Testis (tissue), 3 donors: ENCODE measurements around the gene IQSEC1. TPM values are rescaled to one million over a fixed set of nuclear protein-coding genes. Genes with fewer than 3 reads are reported as not detected.
A peak's percentile ranks its signal among the peaks of the same experiment; 100 is the strongest.

Experiments used
- DNase-seq: peaks from one replicate; pipeline ENCODE4 v3.0.0-alpha.2; 2019
- H3K27ac ChIP-seq, 2 donors: fragments of 200-600 bp; sonication (generic); one replicate each; pipeline ENCODE4 v1.5.1; 2019
- H3K27me3 ChIP-seq: fragments of 200-600 bp; sonication (generic); one replicate; pipeline ENCODE4 v1.5.1; 2019
- H3K36me3 ChIP-seq: fragments of 200-600 bp; sonication (generic); one replicate; pipeline ENCODE4 v1.5.1; 2017; ENCODE audit warnings: low read depth; ENCODE audit errors: missing control alignments
- H3K4me1 ChIP-seq: fragments of 200-600 bp; sonication (generic); one replicate; pipeline ENCODE4 v1.5.1; 2019
- H3K4me3 ChIP-seq, 2 donors: fragments of 200-600 bp; sonication (generic); one replicate each; pipeline ENCODE4 v1.5.1; 2017 to 2019
- H3K9me3 ChIP-seq: fragments of 200-600 bp; sonication (generic); one replicate; pipeline ENCODE4 v1.5.1; 2017
- CTCF ChIP-seq, 3 experiments: fragments of 450-650 bp in 2 of 3; fragments of 200-600 bp in 1 of 3; sonication (generic) in 1 of 3; IDR thresholded peaks; one replicate each; pipeline ENCODE4 v1.5.1; 2016 to 2019; ENCODE audit warnings: antibody characterized with exemption in 3 of 3, mild to moderate bottlenecking in 2 of 3, moderate library complexity in 1 of 3
- POLR2A ChIP-seq: fragments of 450-650 bp; IDR thresholded peaks from one replicate; pipeline ENCODE4 v1.6.1; 2017; ENCODE audit warnings: antibody characterized with exemption, mild to moderate bottlenecking, moderate library complexity
- WGBS, 2 donors: methylation state at CpG; one replicate each; pipeline ENCODE4 v1.1.5; 2018; 5-methylcytosine and 5-hydroxymethylcytosine counted together
- intact Hi-C: fragments of 100-400 bp; cut with DNase I; formaldehyde crosslinking; loops from one replicate; pipeline ENCODE4 v1.15.1; 2023; ENCODE audit warnings: low total_unique reads
- polyA plus RNA-seq: library from polyadenylated mRNA; stranded (reverse); fragments of 350-450 nt; fragmentation: Illumina TruSeq; extraction: RNeasy Lipid Tissue Mini Kit (QIAGEN cat#74804); gene quantifications from one replicate; pipeline ENCODE4 v1.2.3, GENCODE V29; 2014; ENCODE audit warnings: low read depth, low replicate concordance; ENCODE audit not compliant: insufficient read depth
- total RNA-seq, 2 donors: library from RNA; depleted of rRNA; stranded (reverse); fragments of >200 nt; gene quantifications; one replicate each; pipeline ENCODE4 v1.2.3, GENCODE V29; 2016

Gene IQSEC1
- total and polyA plus RNA-seq, 3 donors from 2014 or later: 32.9 to 89.4 (median 74.3) TPM

- 79 to 88% methylated on average over 6 of the region's 6 CpGs for WGBS, 2 donors
Observed at GRCh38 chr3:12946251-12946648, 127.0 kb downstream of the IQSEC1 start.

GRCh38 chr3:12944849-12945248 lies 128.4 kb downstream of the IQSEC1 start:
- no peaks in the 10 kb centered on the region for H3K9me3 ChIP-seq
- 78 to 90% methylated on average over 3 to 6 of the region's 6 CpGs for WGBS, 2 donors
- no peaks in the 10 kb centered on the region for H3K27me3 ChIP-seq
- TF ChIP-seq CTCF (IDR thresholded peaks at IDR 0.05) (no peak), POLR2A (no peak)
- no peak overlapping the region for H3K4me3 ChIP-seq
- intact Hi-C loops: no loop called here
- H3K4me1 ChIP-seq: peaks cover 26% of the 10 kb centered on the region
- no peaks in the 10 kb centered on the region for H3K36me3 ChIP-seq
- no peak for DNase-seq
- no peak overlapping the region for H3K27ac ChIP-seq

More at GRCh38 chr3:12946251-12946648, 127.0 kb downstream of the IQSEC1 start:
- intact Hi-C loops: no loop called here
- Histone ChIP-seq H3K4me1 (peaks cover 26% of the 10 kb centered on the region), H3K4me3 (no peak overlapping the region), H3K27ac (no peak overlapping the region), H3K9me3 (no peaks in the 10 kb centered on the region), H3K27me3 (no peaks in the 10 kb centered on the region), H3K36me3 (no peaks in the 10 kb centered on the region)
- no peak for TF ChIP-seq POLR2A
- no peak for TF ChIP-seq CTCF (IDR thresholded peaks at IDR 0.05)
- no peak for DNase-seq

- WGBS, 2 donors: 26 to 40% methylated on average over 6 to 15 of the region's 15 CpGs
- Histone ChIP-seq H3K4me1 (peaks cover 27% of the 10 kb centered on the region), H3K27ac (no peak overlapping the region), H3K36me3 (no peaks in the 10 kb centered on the region), H3K4me3 (no peak overlapping the region), H3K9me3 (no peaks in the 10 kb centered on the region), H3K27me3 (no peaks in the 10 kb centered on the region)
- no peak for TF ChIP-seq POLR2A
- no peak for TF ChIP-seq CTCF (IDR thresholded peaks at IDR 0.05)
- intact Hi-C loops: no loop called here
- peak; percentile 28 for DNase-seq
Observed at GRCh38 chr3:12944413-12944812, 128.8 kb downstream of the IQSEC1 start.

GRCh38 chr3:12943124-12944021 lies 129.9 kb downstream of the IQSEC1 start:
- no peaks in the 10 kb centered on the region for H3K9me3 ChIP-seq
- H3K27ac ChIP-seq: no peak overlapping the region
- no peak for DNase-seq
- peaks cover 36% of the 10 kb centered on the region for H3K4me1 ChIP-seq
- H3K27me3 ChIP-seq: no peaks in the 10 kb centered on the region
- H3K4me3 ChIP-seq: no peak overlapping the region
- TF ChIP-seq POLR2A: no peak
- no peak for TF ChIP-seq CTCF (IDR thresholded peaks at IDR 0.05)
- no peaks in the 10 kb centered on the region for H3K36me3 ChIP-seq
- 80 to 95% methylated on average over 12 to 22 of the region's 22 CpGs for WGBS, 2 donors
- intact Hi-C loops: no loop called here
